Adipose tissue (tissue), 3 donors: ENCODE results near the gene NDFIP2. TPM values are rescaled to one million over a fixed set of nuclear protein-coding genes. Genes with fewer than 3 reads are reported as not detected.

Experiments
- H3K27ac ChIP-seq: one replicate; pipeline ENCODE4 v1.5.1; 2013; ENCODE audit warnings: low read depth, low read length
- WGBS, 3 donors: extraction: QIAGEN DNeasy Blood & Tissue Kit; methylation state at CpG; one replicate each; pipeline ENCODE4 v1.1.7; 2013; 5-methylcytosine and 5-hydroxymethylcytosine counted together
- polyA plus RNA-seq, 3 donors: library from polyadenylated mRNA; stranded (reverse); fragments of 200-250 nt; gene quantifications; one replicate each; pipeline ENCODE4 v1.2.3, GENCODE V29; 2013
- donor health status: healthy with polysubstance abuse.
- donor health status: Bipolar disorder and iron deficiency.
- donor health status: healthy.

The NDFIP2 gene
- polyA plus RNA-seq, 3 donors: 8.3 to 12.4 (median 11.0) TPM

DNA sequence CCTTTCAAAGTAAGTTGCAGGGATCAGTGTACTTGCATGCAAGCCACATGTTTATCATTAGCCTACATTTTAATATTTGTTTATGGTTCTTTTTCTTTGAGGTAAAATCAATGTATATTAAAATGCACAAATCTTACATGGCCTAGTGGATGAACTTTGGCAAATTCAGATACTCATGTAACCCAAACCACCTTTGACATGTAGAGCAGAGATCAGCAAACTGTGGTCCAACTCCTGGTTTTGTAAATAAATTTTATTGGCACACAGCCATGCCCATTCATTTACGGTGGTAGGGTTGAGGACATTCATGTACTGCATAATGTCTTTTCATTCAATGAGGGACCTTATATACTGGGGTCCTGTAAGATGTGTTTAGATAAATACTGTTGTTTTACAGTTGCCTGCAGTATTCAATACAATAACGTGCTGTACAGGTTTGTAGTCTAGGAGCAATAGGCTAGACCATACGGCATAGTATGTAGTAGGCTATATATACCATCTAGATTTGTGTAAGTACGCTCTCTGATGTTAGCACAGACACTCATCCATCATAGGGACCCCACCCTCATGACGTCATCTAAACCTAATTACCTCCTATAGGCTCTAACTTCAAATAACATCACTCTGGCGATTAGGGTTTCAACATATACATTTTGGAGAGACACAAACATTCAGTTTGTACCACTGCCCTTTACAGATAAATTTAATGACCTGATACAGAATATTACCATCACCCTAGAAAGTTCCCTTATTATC is 5.7 kb downstream of the NDFIP2 start:
- whole genome bisulfite sequencing, 3 donors: 76 to 89% (median 88%) methylated on average over 6 of the region's 6 CpGs

DNA sequence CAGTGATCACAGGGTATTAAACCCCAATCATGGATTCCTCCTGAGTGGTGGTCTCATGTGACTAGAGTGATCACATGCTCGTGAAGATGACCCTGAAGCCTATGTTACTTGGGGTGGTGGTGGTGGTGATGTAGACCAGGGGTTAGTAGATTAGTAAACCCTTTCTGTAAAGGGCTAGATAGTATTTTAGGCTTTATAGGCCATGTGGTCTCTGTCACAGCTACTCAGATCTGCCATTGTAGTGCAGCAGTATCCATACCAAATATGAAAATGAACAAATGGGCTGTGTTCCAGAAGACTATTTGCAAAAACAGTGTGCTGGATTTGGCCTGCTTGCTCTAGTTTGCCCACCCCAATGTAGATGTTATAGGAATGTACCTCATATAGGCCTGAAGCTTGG is 9.4 kb downstream of the NDFIP2 start:
- 90 to 91% (median 91%) methylated on average over 1 of the region's 1 CpG for WGBS, 3 donors
- H3K27ac ChIP-seq: no peak overlapping the region

More for the DNA sequence above, 5.7 kb downstream of the NDFIP2 start:
- no peak overlapping the region for H3K27ac ChIP-seq

DNA sequence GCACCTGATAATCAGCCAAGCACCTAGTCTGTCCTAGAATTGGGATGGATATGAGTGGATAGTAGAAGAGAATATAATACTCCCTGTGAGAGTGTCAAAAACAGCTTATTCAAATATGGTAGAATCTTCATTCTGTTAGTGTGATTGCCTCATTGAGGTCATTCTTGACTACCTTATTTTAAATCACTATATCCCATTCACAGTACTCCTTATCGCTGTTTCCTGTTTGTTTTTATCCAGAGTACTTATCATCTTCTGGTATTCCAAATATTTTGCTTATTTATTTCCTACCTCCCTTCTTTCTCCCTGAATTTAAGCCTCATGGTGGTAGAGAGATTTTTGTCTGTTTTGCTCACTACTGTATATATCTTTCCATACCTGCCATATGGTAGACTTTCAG is 9.9 kb downstream of the NDFIP2 start:
- WGBS, 3 donors: 58 to 85% (median 75%) methylated on average over 1 of the region's 1 CpG
- no peak overlapping the region for H3K27ac ChIP-seq

DNA sequence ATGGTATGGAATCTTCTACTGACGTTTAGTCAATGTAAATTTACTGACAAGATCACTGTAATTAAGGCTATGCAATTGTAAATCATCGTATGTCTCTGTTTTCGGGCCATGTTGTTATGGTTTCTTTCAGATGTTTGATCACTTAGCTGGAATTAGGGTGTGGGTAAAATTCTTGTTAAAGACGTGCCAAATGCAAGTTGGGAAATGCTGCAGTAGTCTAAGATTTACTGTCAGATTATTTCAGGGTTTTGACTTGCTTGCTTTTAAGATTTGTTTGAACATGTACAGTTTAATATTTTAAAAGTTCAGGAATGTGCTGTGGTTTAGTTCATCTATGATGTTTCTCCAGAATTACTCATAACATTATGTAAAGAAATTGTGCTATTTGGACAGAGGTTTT is 10.8 kb downstream of the NDFIP2 start:
- 23 to 65% (median 53%) methylated on average over 4 of the region's 4 CpGs for WGBS, 3 donors
- no peak overlapping the region for H3K27ac ChIP-seq

DNA sequence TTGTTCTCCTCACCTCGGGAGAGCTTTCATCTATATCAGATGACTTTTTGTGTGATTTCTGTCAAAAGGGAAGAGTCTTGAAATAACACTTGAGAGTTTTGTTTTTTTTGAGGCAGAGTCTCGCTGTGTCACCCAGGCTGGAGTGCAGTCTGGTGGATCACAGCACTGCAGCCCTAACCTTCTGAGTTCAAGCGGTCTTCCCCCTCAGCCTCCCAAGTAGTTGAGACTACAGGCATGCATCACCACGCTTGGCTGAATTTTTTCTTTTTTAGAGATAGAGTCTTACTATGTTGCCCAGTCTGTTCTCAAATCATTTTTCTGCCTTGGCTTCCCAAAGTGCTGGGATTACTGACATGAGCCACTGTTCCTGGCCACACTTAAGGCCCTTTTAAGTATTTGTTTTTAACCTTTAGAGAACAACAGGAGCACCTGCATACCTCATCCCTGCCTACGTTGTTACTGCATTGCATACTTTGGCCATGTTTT is 11.4 kb downstream of the NDFIP2 start:
- 61 to 71% (median 69%) methylated on average over 5 of the region's 5 CpGs for WGBS, 3 donors
- H3K27ac ChIP-seq: no peak overlapping the region

DNA sequence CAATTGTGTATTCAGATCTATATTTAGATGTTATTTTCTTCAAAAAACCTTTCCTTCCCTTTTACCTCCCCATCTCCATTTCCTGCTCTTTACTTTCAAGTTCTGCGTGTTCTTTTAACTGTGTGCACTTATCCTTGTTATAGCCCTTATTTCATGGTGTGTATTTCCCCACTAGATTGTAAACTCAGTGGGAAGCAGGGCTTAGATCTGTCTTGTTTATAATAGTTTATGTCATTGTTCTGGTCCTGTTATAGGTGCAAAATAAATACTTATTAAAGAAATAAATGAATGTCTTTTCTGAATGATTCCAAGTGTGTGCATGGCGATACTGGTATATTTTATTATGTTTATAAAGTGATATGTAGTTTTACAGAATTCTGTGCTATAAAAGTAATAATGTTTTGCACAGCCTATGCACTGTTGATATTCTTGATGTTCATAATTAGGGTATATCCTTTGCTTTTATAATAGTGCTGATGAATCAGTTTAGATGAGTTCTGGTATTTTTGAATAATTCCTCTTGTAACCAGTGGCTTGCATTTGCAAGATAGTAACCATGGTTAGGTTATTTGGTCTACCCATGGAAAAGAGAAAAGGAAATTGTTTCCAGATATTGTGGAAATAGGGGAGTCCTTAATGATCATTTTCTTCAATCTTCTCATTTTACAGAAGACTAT is 12.1 kb downstream of the NDFIP2 start:
- no peak overlapping the region for H3K27ac ChIP-seq
- WGBS, 3 donors: 77 to 90% (median 82%) methylated on average over 2 of the region's 2 CpGs

DNA sequence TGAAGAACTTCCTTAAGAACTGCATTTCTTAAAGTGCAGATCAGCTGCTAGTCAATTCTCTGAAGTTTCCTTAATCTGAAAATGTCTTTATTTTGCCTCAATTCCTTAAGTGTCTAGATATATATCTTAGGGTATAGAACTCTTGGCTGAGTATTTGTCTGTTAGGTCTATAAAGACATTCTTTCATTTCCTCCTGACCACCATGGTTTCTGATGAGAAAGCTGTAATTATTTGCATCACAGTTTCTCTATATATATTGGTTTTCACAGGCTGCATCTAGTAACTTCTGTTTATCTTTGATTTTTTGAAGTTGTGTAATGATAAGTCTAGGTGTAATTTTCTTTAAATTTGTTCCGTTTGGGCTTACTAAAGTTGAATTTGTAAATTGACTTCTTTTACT is 15.2 kb downstream of the NDFIP2 start:
- H3K27ac ChIP-seq: no peak overlapping the region
- 55 to 91% (median 87%) methylated on average over 1 of the region's 1 CpG for WGBS, 3 donors

DNA sequence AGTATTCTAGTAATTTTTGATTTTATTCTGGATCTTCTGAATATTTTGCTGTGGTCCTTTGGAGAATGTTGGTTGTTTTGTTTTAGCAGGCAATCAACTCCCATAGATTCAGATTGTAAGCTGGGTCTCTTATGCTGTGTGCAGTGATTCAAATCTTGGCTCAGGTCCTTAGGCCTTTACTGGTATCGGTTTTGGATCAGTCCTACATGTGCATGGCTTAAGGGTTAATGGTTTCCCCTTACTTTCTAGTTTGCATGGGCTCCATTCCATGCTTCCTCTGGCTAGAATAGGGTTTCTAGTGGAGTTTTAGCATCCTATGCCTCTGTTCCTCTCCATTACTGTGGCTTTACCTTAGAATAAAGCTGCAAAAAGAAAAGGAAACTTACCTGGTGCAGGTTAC is 16.1 kb downstream of the NDFIP2 start:
- WGBS, 3 donors: 89 to 97% (median 90%) methylated on average over 1 of the region's 1 CpG
- H3K27ac ChIP-seq: no peak overlapping the region

DNA sequence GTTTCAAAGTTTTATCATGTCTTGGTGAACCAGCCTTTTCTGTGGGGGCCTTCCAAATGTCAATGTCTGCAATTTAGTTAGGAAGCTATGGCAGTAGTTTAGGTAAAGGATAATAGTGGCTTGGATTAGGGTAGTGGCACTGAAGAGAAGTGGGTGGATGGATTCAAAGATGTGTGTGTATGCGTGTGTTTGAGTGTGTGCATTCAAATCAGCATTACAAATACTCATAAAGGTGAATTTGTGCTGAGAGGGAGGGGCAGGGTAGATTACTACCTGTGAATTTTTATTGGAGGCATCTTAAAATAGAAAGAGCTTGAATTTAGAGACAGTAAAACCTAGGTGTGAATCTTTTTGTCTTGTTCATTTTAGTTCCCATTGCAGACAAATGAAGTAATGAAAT is 16.9 kb downstream of the NDFIP2 start:
- 91 to 95% (median 93%) methylated on average over 1 of the region's 1 CpG for WGBS, 3 donors
- H3K27ac ChIP-seq: no peak overlapping the region

DNA sequence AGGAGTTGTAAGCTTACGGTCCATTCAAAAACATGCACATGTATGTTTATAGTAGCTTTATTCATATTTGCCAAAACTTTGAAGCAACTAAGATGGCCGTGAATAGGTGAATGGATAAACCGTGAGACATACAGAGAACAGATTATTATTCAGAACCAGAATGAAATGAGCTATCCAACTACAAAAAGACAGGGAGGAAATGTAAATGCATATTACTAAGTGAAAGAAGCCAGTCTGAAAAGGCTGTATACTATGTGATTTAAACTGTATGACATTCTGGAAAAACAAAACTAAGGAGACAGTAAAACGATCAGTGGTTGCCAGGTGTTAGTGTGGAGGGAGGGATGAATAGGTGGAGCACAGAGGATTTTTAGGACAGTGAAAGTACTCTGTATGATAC is 19.9 kb downstream of the NDFIP2 start:
- WGBS, 3 donors: 94 to 97% (median 96%) methylated on average over 4 of the region's 4 CpGs
- no peak overlapping the region for H3K27ac ChIP-seq

DNA sequence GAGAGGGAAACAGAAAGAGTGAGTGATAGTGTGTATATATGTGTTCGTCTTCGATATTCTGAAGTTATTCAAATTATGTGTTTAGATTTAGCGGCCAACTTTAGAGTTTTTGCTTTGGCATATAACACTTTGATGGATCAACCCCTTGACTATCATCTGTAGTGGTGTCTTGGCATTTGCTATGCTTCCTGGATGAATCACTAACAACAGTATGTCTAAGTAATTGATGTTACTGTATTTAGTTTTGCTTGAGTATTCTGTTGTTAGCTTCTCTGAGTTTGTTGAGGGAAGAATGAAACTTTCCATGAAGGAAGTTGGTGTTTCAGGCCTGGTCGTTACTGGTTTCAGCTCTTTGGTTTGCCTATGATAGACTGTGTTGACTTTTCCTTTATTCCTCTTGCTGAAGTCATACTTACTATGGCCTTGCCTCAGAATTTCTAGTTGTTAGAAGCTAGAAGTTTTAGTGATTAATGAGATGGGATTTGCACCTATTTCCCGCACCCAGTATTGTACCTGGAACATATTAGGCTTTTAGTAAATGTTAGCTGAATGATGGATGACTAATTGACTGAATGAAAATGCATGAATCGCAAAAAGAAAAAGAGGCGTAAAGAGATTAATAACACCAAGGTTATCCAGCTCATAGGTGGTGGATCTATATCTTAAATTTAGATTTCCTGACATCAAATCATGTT is 20.7 kb downstream of the NDFIP2 start:
- WGBS, 3 donors: 87 to 93% (median 91%) methylated on average over 7 of the region's 7 CpGs
- no peak overlapping the region for H3K27ac ChIP-seq

DNA sequence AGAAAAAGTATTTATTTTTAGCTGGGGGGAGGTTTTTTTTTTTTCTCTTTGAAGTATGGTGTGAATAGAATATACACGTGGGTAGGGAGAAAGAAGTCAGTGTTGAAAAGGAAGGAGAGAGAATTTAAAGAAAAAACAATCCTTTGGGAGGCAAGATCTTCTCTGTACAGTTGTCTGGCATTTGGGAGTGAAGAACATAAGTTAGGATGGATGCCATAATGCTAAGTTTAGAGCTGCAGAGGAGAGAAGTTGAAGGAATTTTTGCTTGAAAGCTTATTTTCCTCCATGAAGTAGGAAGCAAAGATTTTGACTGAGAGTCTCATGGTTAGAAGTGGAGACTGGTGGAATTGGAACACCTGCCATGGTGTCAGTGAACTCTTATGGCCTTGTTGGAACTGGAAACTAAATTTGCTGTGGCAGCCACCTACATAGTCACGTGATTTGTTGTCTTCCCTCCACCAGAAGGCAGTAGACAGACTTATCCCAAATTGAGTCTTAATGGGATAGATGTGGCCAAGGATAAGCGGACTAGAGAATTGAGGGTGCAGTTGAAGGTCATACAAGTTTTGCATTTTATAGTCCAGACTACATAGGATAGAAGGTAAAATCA is 22.0 kb downstream of the NDFIP2 start:
- WGBS, 3 donors: 65 to 79% (median 75%) methylated on average over 3 of the region's 3 CpGs
- H3K27ac ChIP-seq: no peak overlapping the region

DNA sequence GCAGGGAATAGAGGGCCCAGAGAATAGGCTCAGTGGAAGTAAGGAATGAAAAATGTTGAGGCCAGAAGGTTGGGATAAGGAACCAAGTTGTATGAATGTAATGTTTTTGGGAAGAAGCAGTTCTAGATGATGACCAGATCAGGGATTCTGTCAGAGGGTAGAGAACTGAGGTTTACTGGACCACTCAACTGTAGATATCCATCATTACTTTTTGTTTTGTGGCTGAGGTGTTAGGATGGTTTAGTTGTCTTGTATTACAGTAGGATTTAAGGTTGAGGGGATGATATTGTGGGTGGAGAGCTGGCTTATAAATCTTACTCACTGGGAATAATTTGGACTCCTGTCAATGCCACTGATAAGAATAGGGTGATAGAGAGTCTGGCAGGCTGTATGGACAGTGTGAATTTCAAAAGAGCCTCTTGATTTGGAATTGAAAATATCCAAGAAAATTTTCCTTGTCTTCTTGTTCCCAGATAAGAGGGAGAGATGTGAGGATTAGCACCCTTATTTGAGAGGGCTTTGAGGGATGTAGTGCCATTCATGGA is 22.6 kb downstream of the NDFIP2 start:
- no peak overlapping the region for H3K27ac ChIP-seq

DNA sequence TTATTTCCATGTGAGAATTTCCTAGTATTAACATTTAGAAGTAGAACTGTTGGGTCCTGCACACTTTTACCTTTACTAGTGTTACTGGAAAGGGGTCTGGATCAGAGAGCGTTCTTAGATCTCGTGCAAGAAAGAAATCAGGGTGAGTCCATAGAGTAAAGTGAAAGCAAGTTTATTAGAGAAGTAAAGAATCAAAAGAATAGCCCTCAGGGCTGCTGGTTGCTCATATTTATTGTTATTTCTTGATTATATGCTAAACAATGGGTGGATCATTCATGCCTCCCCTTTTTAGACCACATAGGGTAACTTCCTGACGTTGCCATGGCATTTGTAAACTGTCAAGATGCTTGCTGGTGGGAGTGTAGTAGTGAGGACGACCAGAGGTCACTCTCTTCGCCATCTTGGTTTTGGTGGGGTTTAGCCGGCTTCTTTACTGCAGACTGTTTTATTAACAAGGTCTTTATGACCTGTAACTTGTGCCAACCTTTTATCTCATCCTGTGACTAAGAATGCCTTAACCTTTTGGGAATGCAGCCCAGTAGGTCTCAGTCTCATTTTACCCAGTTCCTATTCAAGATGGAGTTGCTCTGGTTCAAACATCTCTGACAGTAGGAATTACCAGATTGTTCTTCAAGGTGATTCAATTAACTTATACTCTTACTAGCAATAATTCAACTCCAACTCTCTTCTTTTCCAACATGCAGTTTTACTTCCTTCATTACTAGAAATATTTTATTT is 27.4 kb downstream of the NDFIP2 start:
- WGBS, 3 donors: 84 to 90% (median 88%) methylated on average over 6 of the region's 6 CpGs
- H3K27ac ChIP-seq: no peak overlapping the region

DNA sequence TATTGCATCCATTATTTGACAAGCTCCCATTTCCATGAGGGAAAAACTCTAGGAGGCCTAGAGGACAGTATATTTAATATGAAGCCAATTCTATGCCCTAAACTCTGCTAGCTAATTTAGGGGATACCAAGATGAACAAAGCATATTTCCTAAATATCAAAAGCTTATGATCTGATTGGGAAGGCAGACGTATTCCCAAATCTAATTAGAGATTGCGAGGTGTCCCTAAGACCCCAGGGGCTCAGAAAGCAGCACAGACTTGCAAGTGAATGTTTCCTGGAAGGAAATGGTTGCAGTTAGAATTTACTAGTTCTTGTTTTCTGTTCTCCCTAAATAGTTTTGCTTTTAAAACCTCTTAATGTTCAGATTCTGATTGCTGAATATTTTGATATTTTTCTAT is 30.7 kb downstream of the NDFIP2 start:
- WGBS, 3 donors: 65 to 92% (median 79%) methylated on average over 2 of the region's 2 CpGs
- no peak overlapping the region for H3K27ac ChIP-seq

DNA sequence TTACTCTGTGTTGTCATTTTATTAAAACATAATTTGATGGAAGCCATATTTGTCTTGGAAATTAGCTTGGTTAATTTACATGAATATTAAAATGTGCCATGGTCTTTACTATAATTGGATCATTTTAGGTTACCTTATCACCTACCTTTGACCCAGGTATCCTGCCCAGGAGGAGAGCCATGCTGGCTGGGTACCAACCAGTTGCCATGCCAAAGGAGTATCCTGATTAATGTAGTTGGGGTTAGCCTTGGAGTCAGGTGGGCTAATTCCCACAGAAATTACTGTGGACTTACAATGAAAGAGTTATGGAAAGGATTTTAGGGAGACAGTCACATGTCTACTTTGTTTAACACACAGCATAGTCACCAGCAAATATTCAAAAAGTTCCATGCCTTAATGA is 32.0 kb downstream of the NDFIP2 start:
- no peak overlapping the region for H3K27ac ChIP-seq

DNA sequence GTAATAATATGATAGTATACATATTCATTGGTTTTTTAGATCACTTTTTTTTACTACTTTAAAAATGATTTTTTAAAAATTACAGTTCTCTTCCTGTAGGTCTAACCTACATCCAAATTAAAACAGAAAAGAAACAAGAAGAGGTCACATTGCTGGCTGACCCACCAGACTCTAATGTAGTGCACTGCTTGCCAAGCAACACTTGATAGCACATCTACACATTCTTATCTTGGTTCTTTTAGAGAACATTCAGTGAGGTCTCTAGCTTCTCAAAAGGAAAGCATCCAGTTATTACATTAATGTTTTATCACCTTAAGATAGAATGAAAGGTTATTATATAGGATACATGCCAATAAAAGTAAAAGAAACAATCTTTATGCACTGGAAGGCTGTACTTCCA is 35.6 kb downstream of the NDFIP2 start:
- no peak overlapping the region for H3K27ac ChIP-seq

DNA sequence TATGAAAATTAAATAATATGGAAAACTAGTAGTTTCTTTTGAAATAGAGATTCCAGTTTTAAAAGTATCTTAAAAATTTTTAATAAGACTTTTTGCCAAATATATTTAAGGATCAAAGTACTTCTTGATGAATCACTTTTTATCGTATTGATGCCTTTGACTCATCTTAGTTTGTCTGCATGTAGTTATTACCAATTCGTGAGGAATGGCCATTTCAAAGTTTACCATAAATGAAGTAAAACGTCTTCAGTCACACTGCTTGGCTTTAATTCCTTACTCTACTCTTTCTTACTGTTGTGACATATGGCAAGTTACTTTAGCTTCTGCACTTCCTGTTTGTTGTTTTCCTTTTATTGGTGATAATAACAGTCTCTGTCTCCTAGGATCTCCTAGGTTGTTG is 38.3 kb downstream of the NDFIP2 start:
- H3K27ac ChIP-seq: no peak overlapping the region
- 77 to 88% (median 77%) methylated on average over 3 of the region's 3 CpGs for WGBS, 3 donors
